Calu3 (cell line): ENCODE measurements around the gene PCSK5. TPM values are rescaled to one million over a fixed set of nuclear protein-coding genes. Genes with fewer than 3 reads are reported as not detected.
A peak's percentile ranks its signal among the peaks of the same experiment; 100 is the strongest.

Experiments
- BruUV-seq: library from RNA; stranded (reverse); fragments of 400-500 nt; replicated peaks from 2 replicates; lab custom pipeline; 2021; lab: Mats Ljungman, UMichigan
- CTCF ChIA-PET: fragments of 300-600 bp; sonication (Branson Sonifier 250); formaldehyde crosslinking; loops from one replicate; lab custom pipeline; 2022; ENCODE audit warnings: antibody characterized with exemption; lab: Charles Lee
- DNase-seq: peaks from one replicate; pipeline ENCODE4 v3.0.0; 2022
- H3K27ac Mint-ChIP-seq: one replicate; pipeline ENCODE4 v1.8.0; 2022; ENCODE audit warnings: mixed read lengths; ENCODE audit not compliant: unreplicated experiment
- H3K27me3 Mint-ChIP-seq: one replicate; pipeline ENCODE4 v1.8.0; 2022; ENCODE audit warnings: mixed read lengths; ENCODE audit not compliant: unreplicated experiment
- H3K36me3 Mint-ChIP-seq: one replicate; pipeline ENCODE4 v1.8.0; 2022; ENCODE audit warnings: mild to moderate bottlenecking, moderate library complexity, mixed read lengths; ENCODE audit not compliant: insufficient read depth, unreplicated experiment
- H3K4me1 Mint-ChIP-seq: one replicate; pipeline ENCODE4 v1.8.0; 2022; ENCODE audit warnings: mild to moderate bottlenecking, low read depth, mixed read lengths; ENCODE audit not compliant: unreplicated experiment
- H3K4me3 Mint-ChIP-seq: one replicate; pipeline ENCODE4 v1.8.0; 2022; ENCODE audit warnings: mild to moderate bottlenecking, low read depth, moderate library complexity, mixed read lengths; ENCODE audit not compliant: unreplicated experiment
- H3K9me3 Mint-ChIP-seq: one replicate; pipeline ENCODE4 v1.8.0; 2022; ENCODE audit warnings: low read depth, mixed read lengths; ENCODE audit not compliant: unreplicated experiment
- intact Hi-C: fragments of 100-400 bp; cut with micrococcal nuclease; formaldehyde crosslinking; loops from one replicate; pipeline ENCODE4 v1.10.0; 2022; ENCODE audit not compliant: unreplicated experiment
- total RNA-seq: library from RNA; stranded (reverse); gene quantifications from 2 replicates; pipeline ENCODE4 v1.2.3, GENCODE V29; 2022
- TF ChIP-seq, protein P1 (sequence below): fragments of 200-600 bp; IDR thresholded peaks from one replicate; pipeline ENCODE4 v1.8.0; 2022; ENCODE audit warnings: antibody characterized with exemption; ENCODE audit not compliant: unreplicated experiment

PCSK5 gene
- total RNA-seq, 1 experiment from 2014 or later, result 38.4 TPM

DNA sequence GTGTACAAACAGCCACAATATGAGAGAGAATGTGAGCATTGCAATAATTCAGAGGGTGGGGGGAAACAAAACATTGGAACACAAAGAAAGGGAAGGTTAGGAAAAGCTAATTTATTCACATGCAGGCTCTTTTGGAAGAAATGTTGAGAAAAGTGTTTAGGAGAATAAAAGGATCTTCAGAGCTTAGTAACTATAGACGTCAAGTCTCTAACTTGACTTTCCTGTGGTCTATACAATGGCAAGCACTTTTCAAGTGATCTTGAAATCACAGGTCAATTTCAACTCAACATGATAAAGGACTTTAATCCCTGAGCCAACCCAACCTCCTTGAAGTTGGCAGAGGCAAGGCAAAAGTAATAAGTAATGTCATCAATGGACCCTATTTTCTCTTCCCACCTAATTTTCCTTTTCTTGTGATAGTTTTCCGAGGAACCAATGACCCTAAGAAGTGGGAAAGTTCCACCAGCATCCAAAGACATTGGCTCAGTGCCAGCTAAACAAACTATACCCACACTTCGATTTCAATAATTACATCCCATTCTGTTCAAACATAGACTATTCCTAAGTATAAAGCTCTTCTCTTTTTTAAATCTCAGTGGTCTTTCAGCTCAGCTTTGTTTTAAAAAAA is 480.0 kb downstream of the PCSK5 start:
- Mint-ChIP-seq H3K36me3 (no peaks in the 10 kb centered on the region), H3K4me3 (no peak overlapping the region), H3K4me1 (peaks cover 52% of the 10 kb centered on the region), H3K9me3 (no peaks in the 10 kb centered on the region), H3K27me3 (no peaks in the 10 kb centered on the region), H3K27ac (no peak overlapping the region)
- intact Hi-C loops, result no loop called here
- DNase-seq, result no peak
- TF ChIP-seq, protein P1, sequence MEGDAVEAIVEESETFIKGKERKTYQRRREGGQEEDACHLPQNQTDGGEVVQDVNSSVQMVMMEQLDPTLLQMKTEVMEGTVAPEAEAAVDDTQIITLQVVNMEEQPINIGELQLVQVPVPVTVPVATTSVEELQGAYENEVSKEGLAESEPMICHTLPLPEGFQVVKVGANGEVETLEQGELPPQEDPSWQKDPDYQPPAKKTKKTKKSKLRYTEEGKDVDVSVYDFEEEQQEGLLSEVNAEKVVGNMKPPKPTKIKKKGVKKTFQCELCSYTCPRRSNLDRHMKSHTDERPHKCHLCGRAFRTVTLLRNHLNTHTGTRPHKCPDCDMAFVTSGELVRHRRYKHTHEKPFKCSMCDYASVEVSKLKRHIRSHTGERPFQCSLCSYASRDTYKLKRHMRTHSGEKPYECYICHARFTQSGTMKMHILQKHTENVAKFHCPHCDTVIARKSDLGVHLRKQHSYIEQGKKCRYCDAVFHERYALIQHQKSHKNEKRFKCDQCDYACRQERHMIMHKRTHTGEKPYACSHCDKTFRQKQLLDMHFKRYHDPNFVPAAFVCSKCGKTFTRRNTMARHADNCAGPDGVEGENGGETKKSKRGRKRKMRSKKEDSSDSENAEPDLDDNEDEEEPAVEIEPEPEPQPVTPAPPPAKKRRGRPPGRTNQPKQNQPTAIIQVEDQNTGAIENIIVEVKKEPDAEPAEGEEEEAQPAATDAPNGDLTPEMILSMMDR, result no peak
- CTCF ChIA-PET, result interaction anchor here (0.9 to 1.2 kb wide), 2 partner anchors 8 to 14 kb away, joined by 3 to 4 read pairs; no protein-coding TSS in a partner anchor
- no TSS peak for BruUV-seq

DNA sequence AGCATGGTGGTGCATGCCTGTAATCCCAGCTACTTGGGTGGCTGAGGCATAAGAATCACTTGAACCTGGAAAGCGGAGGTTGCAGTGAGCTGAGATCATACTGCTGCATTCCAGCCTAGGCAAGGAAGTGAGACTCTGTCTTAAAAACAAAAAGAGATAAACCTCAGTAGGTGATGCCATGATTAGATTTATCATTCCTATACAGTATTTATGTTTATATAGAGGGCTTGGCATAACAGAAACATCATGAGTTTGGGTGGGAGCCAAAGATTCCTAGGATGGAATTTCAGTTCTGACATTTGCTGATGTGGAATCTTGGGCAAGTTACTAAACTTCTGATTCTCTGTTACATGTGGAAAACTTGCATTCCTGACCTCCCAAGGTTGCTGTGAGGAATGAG is 481.4 kb downstream of the PCSK5 start:
- intact Hi-C loops, result loop anchor here (2.0 kb wide), 1 partner anchor 21 kb away; no protein-coding TSS in a partner anchor
- no peaks in the 10 kb centered on the region for H3K9me3 Mint-ChIP-seq
- no peak overlapping the region for H3K27ac Mint-ChIP-seq
- DNase-seq, result no peak
- CTCF ChIA-PET, result interaction anchor here (0.7 kb wide), 1 partner anchor 150 kb away, joined by 3 read pairs; no protein-coding TSS in a partner anchor
- peaks cover 52% of the 10 kb centered on the region for H3K4me1 Mint-ChIP-seq
- H3K36me3 Mint-ChIP-seq, result no peaks in the 10 kb centered on the region
- no TSS peak for BruUV-seq
- H3K27me3 Mint-ChIP-seq, result no peaks in the 10 kb centered on the region
- H3K4me3 Mint-ChIP-seq, result no peak overlapping the region
- TF ChIP-seq, protein P1, result no peak

DNA sequence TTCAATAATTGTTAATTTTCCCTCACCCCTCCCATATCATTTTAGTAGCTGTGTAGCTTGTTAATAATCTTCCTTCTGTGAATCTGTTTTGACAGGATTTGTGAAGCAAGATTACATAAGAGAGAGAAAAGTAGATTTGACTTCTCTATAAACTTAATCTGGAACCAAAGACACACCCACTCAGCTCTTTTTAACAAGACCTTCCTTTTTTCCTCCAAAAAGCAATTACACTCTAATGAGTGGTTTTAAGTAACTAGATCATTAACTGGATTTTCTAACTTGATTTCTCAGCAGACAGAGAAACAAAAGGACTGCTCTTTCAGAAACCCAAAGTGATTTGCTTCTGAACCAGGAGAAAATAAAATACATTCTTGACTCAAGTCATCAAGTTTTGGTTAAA is 481.9 kb downstream of the PCSK5 start:
- no peak for DNase-seq
- peaks cover 52% of the 10 kb centered on the region for H3K4me1 Mint-ChIP-seq
- H3K27me3 Mint-ChIP-seq, result no peaks in the 10 kb centered on the region
- H3K36me3 Mint-ChIP-seq, result no peaks in the 10 kb centered on the region
- intact Hi-C loops, result loop anchor here (2.0 kb wide), 1 partner anchor 20 kb away; no protein-coding TSS in a partner anchor
- CTCF ChIA-PET, result interaction anchor here (0.7 kb wide), 1 partner anchor 149 kb away, joined by 3 read pairs; no protein-coding TSS in a partner anchor
- BruUV-seq, result no TSS peak
- H3K27ac Mint-ChIP-seq, result peak overlapping the region; percentile 4
- no peak overlapping the region for H3K4me3 Mint-ChIP-seq
- no peaks in the 10 kb centered on the region for H3K9me3 Mint-ChIP-seq
- TF ChIP-seq, protein P1, result no peak

DNA sequence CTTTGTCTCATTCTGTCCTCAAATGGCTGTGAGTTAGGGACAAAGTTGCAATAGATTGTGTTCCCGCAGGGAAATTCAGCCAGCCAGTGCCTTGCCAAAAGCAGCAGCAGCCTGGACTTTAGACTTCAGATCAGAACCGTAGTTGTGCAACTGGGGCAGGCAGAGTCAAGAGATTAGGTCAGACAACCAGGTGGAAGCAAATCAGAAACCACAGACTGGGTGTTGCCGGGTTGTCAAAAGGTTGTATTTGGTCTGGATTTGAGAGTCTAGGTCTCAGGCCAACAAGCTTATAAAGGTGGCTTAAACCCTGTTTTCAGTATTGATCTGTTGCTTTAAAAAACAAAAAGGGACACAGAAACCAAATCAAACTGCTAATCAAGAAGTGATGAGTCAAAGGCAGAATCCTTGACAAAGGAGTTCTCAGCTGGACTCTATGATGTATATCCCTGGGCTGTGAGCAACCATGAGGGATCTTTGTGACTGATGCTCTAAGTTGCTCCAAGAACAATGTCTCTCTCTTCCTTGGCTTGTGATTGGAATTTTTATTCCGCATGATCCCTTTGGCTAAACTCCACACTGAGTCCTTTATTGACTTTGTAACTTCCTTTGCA is 482.8 kb downstream of the PCSK5 start:
- intact Hi-C loops, result loop anchor here (2.0 kb wide), 1 partner anchor 20 kb away; no protein-coding TSS in a partner anchor
- H3K27ac Mint-ChIP-seq, result peak overlapping the region; percentile 4
- H3K36me3 Mint-ChIP-seq, result no peaks in the 10 kb centered on the region
- peak; percentile 55 for DNase-seq
- peaks cover 52% of the 10 kb centered on the region for H3K4me1 Mint-ChIP-seq
- BruUV-seq, result no TSS peak
- H3K27me3 Mint-ChIP-seq, result no peaks in the 10 kb centered on the region
- no peaks in the 10 kb centered on the region for H3K9me3 Mint-ChIP-seq
- H3K4me3 Mint-ChIP-seq, result no peak overlapping the region
- CTCF ChIA-PET, result no interaction called here
- TF ChIP-seq, protein P1, result no peak
